ENCODE measurements around the gene DBN1.

DBN1 gene

GRCh38 chr5:177465044-177465443, 8.4 kb downstream of the DBN1 start:
- peaks cover 9% of the 10 kb centered on the region for H3K4me1 Mint-ChIP-seq

GRCh38 chr5:177462021-177462670, 11.3 kb downstream of the DBN1 start:
- Mint-ChIP-seq H3K27me3 (ENCODE audit: low read depth) (no peaks in the 10 kb centered on the region), H3K4me3 (no peak overlapping the region), H3K27ac (no peak overlapping the region), H3K9me3 (peaks cover 3% of the 10 kb centered on the region), H3K4me1 (peaks cover 10% of the 10 kb centered on the region), H3K36me3 (ENCODE audit: low read depth) (peaks cover 68% of the 10 kb centered on the region)
- no peak for TF ChIP-seq CTCF (IDR thresholded peaks at IDR 0.05; ENCODE audit: unreplicated experiment in 3 of 3)

More at GRCh38 chr5:177465044-177465443, 8.4 kb downstream of the DBN1 start:
- no peak for TF ChIP-seq CTCF (IDR thresholded peaks at IDR 0.05; ENCODE audit: unreplicated experiment in 3 of 3)
- Mint-ChIP-seq H3K9me3 (peaks cover 3% of the 10 kb centered on the region), H3K27me3 (ENCODE audit: low read depth) (no peaks in the 10 kb centered on the region), H3K36me3 (ENCODE audit: low read depth) (peaks cover 81% of the 10 kb centered on the region), H3K27ac (peak overlapping the region in 1 of 3 experiments; percentile 38), H3K4me3 (peak overlapping the region in 1 of 3 experiments; percentile 56)

GRCh38 chr5:177459819-177460628, 13.4 kb downstream of the DBN1 start:
- Mint-ChIP-seq H3K27ac (peak overlapping the region in 1 of 3 experiments; percentile 28), H3K4me3 (no peak overlapping the region), H3K36me3 (ENCODE audit: low read depth) (peaks cover 54% of the 10 kb centered on the region), H3K27me3 (ENCODE audit: low read depth) (no peaks in the 10 kb centered on the region), H3K4me1 (peaks cover 22% of the 10 kb centered on the region), H3K9me3 (no peaks in the 10 kb centered on the region)
- no peak for TF ChIP-seq CTCF (IDR thresholded peaks at IDR 0.05; ENCODE audit: unreplicated experiment in 3 of 3)

- H3K36me3 Mint-ChIP-seq (ENCODE audit: low read depth): peaks cover 49% of the 10 kb centered on the region
- peaks cover 22% of the 10 kb centered on the region for H3K4me1 Mint-ChIP-seq
- no peaks in the 10 kb centered on the region for H3K27me3 Mint-ChIP-seq (ENCODE audit: low read depth)
- no peaks in the 10 kb centered on the region for H3K9me3 Mint-ChIP-seq
- no peak overlapping the region for H3K4me3 Mint-ChIP-seq
- H3K27ac Mint-ChIP-seq: peak overlapping the region in 1 of 3 experiments; percentile 28
- TF ChIP-seq CTCF (IDR thresholded peaks at IDR 0.05; ENCODE audit: unreplicated experiment in 3 of 3): no peak
These were observed 14.1 kb downstream of the DBN1 start for GRCh38 chr5:177459357-177459756.

GRCh38 chr5:177458912-177459350, 14.5 kb downstream of the DBN1 start:
- no peak for TF ChIP-seq CTCF (IDR thresholded peaks at IDR 0.05; ENCODE audit: unreplicated experiment in 3 of 3)
- H3K4me1 Mint-ChIP-seq: peaks cover 22% of the 10 kb centered on the region
- no peaks in the 10 kb centered on the region for H3K9me3 Mint-ChIP-seq
- H3K27ac Mint-ChIP-seq: no peak overlapping the region
- no peak overlapping the region for H3K4me3 Mint-ChIP-seq
- no peaks in the 10 kb centered on the region for H3K27me3 Mint-ChIP-seq (ENCODE audit: low read depth)
- peaks cover 49% of the 10 kb centered on the region for H3K36me3 Mint-ChIP-seq (ENCODE audit: low read depth)
